Tibial artery (tissue), 4 donors: Measurements from ENCODE around the gene SACM1L.
"Not testable (repeated sequence)": the region's sequence is repeated elsewhere in the genome, so short reads cannot be mapped to it uniquely, and the experiment has no call there.

ENCODE experiments used
- DNase-seq, 2 donors: peaks; one replicate each; pipeline ENCODE4 v3.0.0-alpha.2; 2019
- H3K27ac ChIP-seq, 2 donors: fragments of 200-600 bp; sonication (generic) in 1 of 2; 1 replicate in 1 of 2; 2 replicates in 1 of 2; pipeline ENCODE4 v1.5.1; 2018 to 2019; ENCODE audit warnings: mild to moderate bottlenecking in 1 of 2
- H3K27me3 ChIP-seq, 2 donors: fragments of 200-600 bp; sonication (generic) in 1 of 2; one replicate each; pipeline versions ENCODE4 v1.5.1 to v1.6.0; 2016 to 2019
- H3K36me3 ChIP-seq, 3 donors: fragments of 200-600 bp; sonication (generic) in 2 of 3; one replicate each; pipeline ENCODE4 v1.5.1; 2016 to 2019; ENCODE audit warnings: mild to moderate bottlenecking in 2 of 3
- H3K4me1 ChIP-seq, 4 donors: fragments of 200-600 bp; sonication (generic) in 2 of 4; 1 replicate in 3 of 4; 2 replicates in 1 of 4; pipeline ENCODE4 v1.5.1; 2016 to 2019
- H3K4me3 ChIP-seq, 2 donors: fragments of 200-600 bp; sonication (generic) in 1 of 2; 1 replicate in 1 of 2; 2 replicates in 1 of 2; pipeline ENCODE4 v1.5.1; 2018 to 2019; ENCODE audit warnings: mild to moderate bottlenecking in 2 of 2
- H3K9me3 ChIP-seq, 3 donors: fragments of 200-600 bp; sonication (generic) in 1 of 3; one replicate each; pipeline ENCODE4 v1.5.1; 2016 to 2019
- intact Hi-C: fragments of 100-400 bp; cut with DNase I; formaldehyde crosslinking; loops from one replicate; pipeline ENCODE4 v1.15.0; 2023; ENCODE audit warnings: low total_unique reads
- TF ChIP-seq, protein P1 (sequence below), 2 experiments: fragments of 200-600 bp in 1 of 2; fragments of 450-650 bp in 1 of 2; IDR thresholded peaks; one replicate each; pipeline ENCODE4 v1.5.1; 2017 to 2019; ENCODE audit warnings: antibody characterized with exemption in 2 of 2, mild to moderate bottlenecking in 1 of 2, moderate library complexity in 1 of 2

The SACM1L gene

GRCh38 chr3:45751537-45752242, 62.5 kb downstream of the SACM1L start:
- no peak for DNase-seq

DNA sequence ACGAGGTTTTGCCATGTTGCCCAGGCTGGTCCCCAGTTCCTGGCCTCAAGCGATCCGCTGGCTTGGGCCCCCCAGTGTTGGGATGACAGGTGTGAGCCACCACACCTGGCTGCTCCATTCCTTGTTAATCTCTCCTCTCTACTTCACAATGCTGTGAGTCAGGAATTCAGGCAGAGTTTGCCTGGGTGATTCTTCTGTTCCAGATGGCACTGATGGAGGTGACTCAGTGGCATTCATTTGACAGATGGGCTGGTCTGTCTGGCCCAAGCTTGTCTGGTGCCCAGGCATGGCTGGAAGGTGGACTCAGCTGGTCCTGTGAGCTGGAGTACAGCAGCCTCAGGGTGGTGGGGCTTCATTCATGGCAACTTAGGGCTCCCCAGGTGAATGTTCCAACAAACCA, 63.9 kb downstream of the SACM1L start:
- H3K27me3 ChIP-seq = no peaks in the 10 kb centered on the region
- intact Hi-C loops = no loop called here
- DNase-seq = no peak
- H3K4me3 ChIP-seq = no peak overlapping the region
- no peaks in the 10 kb centered on the region for H3K9me3 ChIP-seq
- H3K4me1 ChIP-seq = no peaks in the 10 kb centered on the region
- TF ChIP-seq, protein P1, sequence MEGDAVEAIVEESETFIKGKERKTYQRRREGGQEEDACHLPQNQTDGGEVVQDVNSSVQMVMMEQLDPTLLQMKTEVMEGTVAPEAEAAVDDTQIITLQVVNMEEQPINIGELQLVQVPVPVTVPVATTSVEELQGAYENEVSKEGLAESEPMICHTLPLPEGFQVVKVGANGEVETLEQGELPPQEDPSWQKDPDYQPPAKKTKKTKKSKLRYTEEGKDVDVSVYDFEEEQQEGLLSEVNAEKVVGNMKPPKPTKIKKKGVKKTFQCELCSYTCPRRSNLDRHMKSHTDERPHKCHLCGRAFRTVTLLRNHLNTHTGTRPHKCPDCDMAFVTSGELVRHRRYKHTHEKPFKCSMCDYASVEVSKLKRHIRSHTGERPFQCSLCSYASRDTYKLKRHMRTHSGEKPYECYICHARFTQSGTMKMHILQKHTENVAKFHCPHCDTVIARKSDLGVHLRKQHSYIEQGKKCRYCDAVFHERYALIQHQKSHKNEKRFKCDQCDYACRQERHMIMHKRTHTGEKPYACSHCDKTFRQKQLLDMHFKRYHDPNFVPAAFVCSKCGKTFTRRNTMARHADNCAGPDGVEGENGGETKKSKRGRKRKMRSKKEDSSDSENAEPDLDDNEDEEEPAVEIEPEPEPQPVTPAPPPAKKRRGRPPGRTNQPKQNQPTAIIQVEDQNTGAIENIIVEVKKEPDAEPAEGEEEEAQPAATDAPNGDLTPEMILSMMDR (IDR thresholded peaks at IDR 0.05) = no peak
- no peak overlapping the region for H3K27ac ChIP-seq
- H3K36me3 ChIP-seq = peaks cover under 1 to 2% (median 2%) of the 10 kb centered on the region in 3 donors

More at GRCh38 chr3:45751537-45752242, 62.5 kb downstream of the SACM1L start:
- no peaks in the 10 kb centered on the region for H3K27me3 ChIP-seq
- H3K36me3 ChIP-seq = peaks cover 5 to 16% (median 11%) of the 10 kb centered on the region in 3 donors
- no peak overlapping the region for H3K27ac ChIP-seq
- H3K9me3 ChIP-seq = no peaks in the 10 kb centered on the region
- H3K4me3 ChIP-seq = no peak overlapping the region
- TF ChIP-seq, protein P1 (IDR thresholded peaks at IDR 0.05) = no peak
- intact Hi-C loops = no loop called here
- H3K4me1 ChIP-seq = no peaks in the 10 kb centered on the region

DNA sequence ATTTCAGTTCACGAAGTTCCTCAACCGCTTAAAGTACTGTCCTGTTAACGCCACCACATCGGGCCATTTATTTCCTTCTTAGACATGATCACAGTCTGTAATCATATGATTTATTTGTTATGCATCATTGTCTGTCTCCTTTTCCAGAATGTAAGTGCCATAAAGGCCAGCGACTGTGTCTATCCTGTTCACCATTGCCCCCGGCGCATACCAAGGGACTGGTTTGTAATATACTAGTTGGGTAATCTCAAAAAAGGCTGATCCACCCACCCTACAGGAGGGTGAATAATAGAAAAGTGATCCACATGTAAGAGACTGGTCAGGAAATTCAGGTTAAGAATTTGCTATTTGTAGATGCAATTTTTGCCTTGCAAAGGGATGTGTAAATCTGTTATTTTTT, 65.3 kb downstream of the SACM1L start:
- H3K4me3 ChIP-seq = no peak overlapping the region
- no peaks in the 10 kb centered on the region for H3K27me3 ChIP-seq
- H3K36me3 ChIP-seq = no peaks in the 10 kb centered on the region
- no peak overlapping the region for H3K27ac ChIP-seq
- intact Hi-C loops = no loop called here
- H3K4me1 ChIP-seq = no peaks in the 10 kb centered on the region
- no peak for DNase-seq
- no peaks in the 10 kb centered on the region for H3K9me3 ChIP-seq
- TF ChIP-seq, protein P1 (IDR thresholded peaks at IDR 0.05) = no peak

- TF ChIP-seq, protein P1 (IDR thresholded peaks at IDR 0.05) = no peak
- intact Hi-C loops = no loop called here
- H3K4me1 ChIP-seq = peaks cover 0 to under 1% (median 0%) of the 10 kb centered on the region in 4 donors
- H3K9me3 ChIP-seq = no peaks in the 10 kb centered on the region
- no peak overlapping the region for H3K27ac ChIP-seq
- DNase-seq = no peak
- H3K27me3 ChIP-seq = peaks cover 0 to 7% of the 10 kb centered on the region in 2 donors
- no peak overlapping the region for H3K4me3 ChIP-seq
- H3K36me3 ChIP-seq = no peaks in the 10 kb centered on the region
These were observed 66.9 kb downstream of the SACM1L start for GRCh38 chr3:45756055-45756454.

DNA sequence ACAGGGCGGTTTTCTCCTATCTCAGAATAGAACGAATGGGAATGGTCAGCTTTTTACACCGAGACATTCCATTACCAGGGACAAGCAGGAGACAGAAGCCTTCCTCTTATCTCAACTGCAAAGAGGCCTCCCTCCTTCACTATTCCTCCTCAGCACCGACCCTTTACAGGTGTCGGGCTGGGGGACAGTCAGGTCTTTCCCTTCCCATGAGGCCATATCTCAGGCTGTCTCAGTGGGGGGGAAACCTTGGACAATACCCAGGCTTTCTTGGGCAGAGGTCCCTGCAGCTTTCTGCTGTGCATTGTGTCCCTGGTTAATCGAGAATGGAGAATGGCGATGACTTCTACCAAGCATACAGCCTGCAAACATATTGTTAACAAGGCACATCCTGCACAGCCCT, 67.9 kb downstream of the SACM1L start:
- H3K9me3 ChIP-seq, H3K27ac ChIP-seq, intact Hi-C loops, H3K27me3 ChIP-seq, H3K4me1 ChIP-seq, DNase-seq, H3K36me3 ChIP-seq, H3K4me3 ChIP-seq: not testable (repeated sequence)

GRCh38 chr3:45758871-45759270, 69.7 kb downstream of the SACM1L start:
- intact Hi-C loops = no loop called here
- no peak overlapping the region for H3K27ac ChIP-seq
- peaks cover 0 to 7% of the 10 kb centered on the region in 2 donors for H3K27me3 ChIP-seq
- peaks cover 0 to 4% (median 0%) of the 10 kb centered on the region in 4 donors for H3K4me1 ChIP-seq
- H3K36me3 ChIP-seq = no peaks in the 10 kb centered on the region
- no peak overlapping the region for H3K4me3 ChIP-seq
- TF ChIP-seq, protein P1 (IDR thresholded peaks at IDR 0.05) = no peak
- no peak for DNase-seq
- no peaks in the 10 kb centered on the region for H3K9me3 ChIP-seq
